Measurements from ENCODE around the gene MOBP. TPM values are rescaled to one million over a fixed set of nuclear protein-coding genes. Genes with fewer than 3 reads are reported as not detected.
"Not testable (repeated sequence)": the region's sequence is repeated elsewhere in the genome, so short reads cannot be mapped to it uniquely, and the experiment has no call there.

The MOBP gene
- total RNA-seq, 1 experiment from 2014 or later: not detected

DNA sequence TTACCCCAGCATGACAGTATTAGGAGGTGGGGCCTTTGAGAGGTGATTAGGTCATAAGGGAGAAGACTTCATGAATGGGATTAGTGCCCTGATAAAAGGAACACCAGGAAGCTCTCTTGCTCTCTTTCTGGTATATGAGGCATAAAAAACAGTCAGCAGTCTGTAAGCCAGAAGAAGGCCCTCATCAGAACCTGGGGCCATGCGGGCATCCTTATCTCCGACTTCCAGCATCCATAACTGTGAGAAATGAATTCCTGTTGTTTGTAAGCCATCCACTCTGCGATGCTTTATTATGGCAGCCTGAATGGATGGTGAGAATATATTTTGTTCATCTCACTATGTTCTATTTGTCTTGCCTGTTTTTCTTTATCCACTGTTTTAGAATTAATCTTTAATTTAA lies 17.7 kb upstream of the MOBP start:
- Histone ChIP-seq H2AFZ (ENCODE audit: low read length) (no peak overlapping the region), H3K9me2 (replicated peaks; ENCODE audit: low read length) (no peaks in the 10 kb centered on the region), H3K36me3 (ENCODE audit: low read depth, low read length) (no peaks in the 10 kb centered on the region), H3F3A (ENCODE audit: low read length, unreplicated experiment) (no peaks in the 10 kb centered on the region), H3K9ac (ENCODE audit: low read length) (no peak overlapping the region), H3K4me3 (ENCODE audit: low read length) (no peak overlapping the region), H3K27me3 (ENCODE audit: low read length) (peaks cover 24% of the 10 kb centered on the region), H3K27ac (ENCODE audit: low read length) (no peak overlapping the region), H3K79me2 (ENCODE audit: low read length) (no peaks in the 10 kb centered on the region), H3K9me3 (ENCODE audit: low read length) (no peaks in the 10 kb centered on the region), H4K20me1 (ENCODE audit: low read length) (no peaks in the 10 kb centered on the region), H3K4me2 (ENCODE audit: low read length) (no peak overlapping the region), H3K4me1 (ENCODE audit: insufficient read depth, low read length) (peaks cover 7% of the 10 kb centered on the region; the same call in 1 of the 2 replicates)
- intact Hi-C loops (cut with micrococcal nuclease): loop anchor here (2.0 to 5.0 kb wide), 2 partner anchors 33 to 728 kb away; no protein-coding TSS in a partner anchor
- ATAC-seq (no peak), DNase-seq (no peak)
- ChIA-PET CTCF (no interaction called here), POLR2A (ENCODE audit: unreplicated experiment) (no interaction called here)
- BruUV-seq (replicated peaks): no TSS peak
- TF ChIP-seq EZH2 (IDR thresholded peaks at IDR 0.05; ENCODE audit: low read length, unreplicated experiment): no peak
- no peak for TF ChIP-seq EZH2phosphoT487 (IDR thresholded peaks at IDR 0.05; ENCODE audit: borderline replicate concordance, low read length)
- TF ChIP-seq, protein P1, sequence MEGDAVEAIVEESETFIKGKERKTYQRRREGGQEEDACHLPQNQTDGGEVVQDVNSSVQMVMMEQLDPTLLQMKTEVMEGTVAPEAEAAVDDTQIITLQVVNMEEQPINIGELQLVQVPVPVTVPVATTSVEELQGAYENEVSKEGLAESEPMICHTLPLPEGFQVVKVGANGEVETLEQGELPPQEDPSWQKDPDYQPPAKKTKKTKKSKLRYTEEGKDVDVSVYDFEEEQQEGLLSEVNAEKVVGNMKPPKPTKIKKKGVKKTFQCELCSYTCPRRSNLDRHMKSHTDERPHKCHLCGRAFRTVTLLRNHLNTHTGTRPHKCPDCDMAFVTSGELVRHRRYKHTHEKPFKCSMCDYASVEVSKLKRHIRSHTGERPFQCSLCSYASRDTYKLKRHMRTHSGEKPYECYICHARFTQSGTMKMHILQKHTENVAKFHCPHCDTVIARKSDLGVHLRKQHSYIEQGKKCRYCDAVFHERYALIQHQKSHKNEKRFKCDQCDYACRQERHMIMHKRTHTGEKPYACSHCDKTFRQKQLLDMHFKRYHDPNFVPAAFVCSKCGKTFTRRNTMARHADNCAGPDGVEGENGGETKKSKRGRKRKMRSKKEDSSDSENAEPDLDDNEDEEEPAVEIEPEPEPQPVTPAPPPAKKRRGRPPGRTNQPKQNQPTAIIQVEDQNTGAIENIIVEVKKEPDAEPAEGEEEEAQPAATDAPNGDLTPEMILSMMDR (conservative IDR thresholded peaks at IDR 0.05; ENCODE audit: low read depth, low read length): no peak

- H3K4me3 ChIP-seq (ENCODE audit: low read length): no peak overlapping the region
- peaks cover 32% of the 10 kb centered on the region for H3K27me3 ChIP-seq (ENCODE audit: low read length)
- H3K4me1 ChIP-seq (ENCODE audit: insufficient read depth, low read length): peaks cover 5% of the 10 kb centered on the region; the same call in 1 of the 2 replicates
- no peaks in the 10 kb centered on the region for H3K79me2 ChIP-seq (ENCODE audit: low read length)
- H3K9me2 ChIP-seq (replicated peaks; ENCODE audit: low read length): no peaks in the 10 kb centered on the region
- H3K36me3 ChIP-seq (ENCODE audit: low read depth, low read length): no peaks in the 10 kb centered on the region
- POLR2A ChIA-PET (ENCODE audit: unreplicated experiment): no interaction called here
- DNase-seq (no peak), ATAC-seq (no peak)
- H3K9ac ChIP-seq (ENCODE audit: low read length): no peak overlapping the region
- no TSS peak for BruUV-seq (replicated peaks)
- no peaks in the 10 kb centered on the region for H4K20me1 ChIP-seq (ENCODE audit: low read length)
- H3K9me3 ChIP-seq (ENCODE audit: low read length): no peaks in the 10 kb centered on the region
- H3F3A ChIP-seq (ENCODE audit: low read length, unreplicated experiment): no peaks in the 10 kb centered on the region
- TF ChIP-seq, protein P1 (conservative IDR thresholded peaks at IDR 0.05; ENCODE audit: low read depth, low read length): no peak
- TF ChIP-seq EZH2phosphoT487 (IDR thresholded peaks at IDR 0.05; ENCODE audit: borderline replicate concordance, low read length): no peak
- TF ChIP-seq EZH2 (IDR thresholded peaks at IDR 0.05; ENCODE audit: low read length, unreplicated experiment): no peak
- CTCF ChIA-PET: no interaction called here
- no peak overlapping the region for H2AFZ ChIP-seq (ENCODE audit: low read length)
- H3K27ac ChIP-seq (ENCODE audit: low read length): no peak overlapping the region
- no peak overlapping the region for H3K4me2 ChIP-seq (ENCODE audit: low read length)
- intact Hi-C loops (cut with micrococcal nuclease): no loop called here
These were observed 14.3 kb upstream of the MOBP start for GRCh38 chr3:39453134-39453533.

GRCh38 chr3:39453872-39454271 lies 13.6 kb upstream of the MOBP start:
- POLR2A ChIA-PET (ENCODE audit: unreplicated experiment): interaction anchor here (0.5 kb wide), 1 partner anchor 73 kb away, joined by 15 read pairs; no protein-coding TSS in a partner anchor
- H3K4me3 ChIP-seq (ENCODE audit: low read length); H3K9me2 ChIP-seq (replicated peaks; ENCODE audit: low read length); H3F3A ChIP-seq (ENCODE audit: low read length, unreplicated experiment); H3K79me2 ChIP-seq (ENCODE audit: low read length); ATAC-seq; BruUV-seq (replicated peaks); H3K36me3 ChIP-seq (ENCODE audit: low read depth, low read length); H2AFZ ChIP-seq (ENCODE audit: low read length); CTCF ChIA-PET; intact Hi-C loops (cut with micrococcal nuclease); H3K27ac ChIP-seq (ENCODE audit: low read length); H3K9ac ChIP-seq (ENCODE audit: low read length); H3K4me2 ChIP-seq (ENCODE audit: low read length); DNase-seq; H3K4me1 ChIP-seq (ENCODE audit: insufficient read depth, low read length); H4K20me1 ChIP-seq (ENCODE audit: low read length); H3K9me3 ChIP-seq (ENCODE audit: low read length): not testable (repeated sequence)
- peaks cover 32% of the 10 kb centered on the region for H3K27me3 ChIP-seq (ENCODE audit: low read length)

Data from PC-3 (cell line).